HepG2 (cell line): Measurements from ENCODE around the gene ZNF584. TPM values are rescaled to one million over a fixed set of nuclear protein-coding genes. Genes with fewer than 3 reads are reported as not detected.

ENCODE experiments used
- ATRX ChIP-seq: sonication (generic); formaldehyde crosslinking; IDR thresholded peaks from 2 replicates; pipeline ENCODE4 v1.4.0; 2020; ENCODE audit warnings: missing genetic modification reagents, borderline replicate concordance
- NFE2L1 ChIP-seq: sonication (generic); formaldehyde crosslinking; IDR thresholded peaks from 2 replicates; pipeline ENCODE4 v1.4.0; 2020; ENCODE audit warnings: missing genetic modification reagents, mild to moderate bottlenecking, borderline replicate concordance
- PHF21A ChIP-seq: sonication (generic); formaldehyde crosslinking; IDR thresholded peaks from 2 replicates; pipeline ENCODE4 v1.5.0; 2020; ENCODE audit warnings: mild to moderate bottlenecking, missing genetic modification reagents
- PLRG1 ChIP-seq: fragments of 450-650 bp; conservative IDR thresholded peaks from 2 replicates; pipeline ENCODE4 v1.6.1; 2016
- POLR2G ChIP-seq: fragments of 200-400 bp; formaldehyde crosslinking; IDR thresholded peaks from 2 replicates; pipeline ENCODE4 v1.6.1; 2018; ENCODE audit warnings: mild to moderate bottlenecking, low read depth, low read length, moderate library complexity
- RXRA ChIP-seq: sonication (generic); formaldehyde crosslinking; IDR thresholded peaks from 2 replicates; pipeline ENCODE4 v1.5.1; 2020; ENCODE audit warnings: missing genetic modification reagents
- SIN3B ChIP-seq: fragments of 150-350 bp; IDR thresholded peaks from 2 replicates; pipeline ENCODE4 v1.6.1; 2014; ENCODE audit warnings: low read length
- SMARCE1 ChIP-seq: fragments of 450-650 bp; IDR thresholded peaks from 2 replicates; pipeline ENCODE4 v1.6.1; 2017; ENCODE audit warnings: borderline replicate concordance
- SNAPC2 ChIP-seq: sonication (generic); formaldehyde crosslinking; IDR thresholded peaks from 2 replicates; pipeline ENCODE4 v1.8.1; 2022; ENCODE audit warnings: mild to moderate bottlenecking, missing genetic modification reagents
- TEAD3 ChIP-seq: optimal IDR thresholded peaks from 2 replicates; pipeline ENCODE3; 2016; ENCODE audit warnings: borderline replicate concordance
- ZFY ChIP-seq: sonication (generic); formaldehyde crosslinking; IDR thresholded peaks from 2 replicates; pipeline ENCODE4 v1.4.0; 2020; ENCODE audit warnings: missing genetic modification reagents
- ZKSCAN8 ChIP-seq: IDR thresholded peaks from 2 replicates; pipeline ENCODE4 v1.6.1; 2016; ENCODE audit warnings: borderline replicate concordance, missing genetic modification reagents, missing compliant biosample characterization
- ZNF136 ChIP-seq: sonication (generic); formaldehyde crosslinking; IDR thresholded peaks from 2 replicates; pipeline ENCODE4 v1.8.1; 2022; ENCODE audit warnings: low read depth, mild to moderate bottlenecking, moderate library complexity, missing genetic modification reagents
- ZNF160 ChIP-seq: sonication (generic); formaldehyde crosslinking; IDR thresholded peaks from 2 replicates; pipeline ENCODE4 v1.8.0; 2022; ENCODE audit warnings: mild to moderate bottlenecking, inconsistent platforms, missing genetic modification reagents
- ZNF180 ChIP-seq: sonication (generic); formaldehyde crosslinking; IDR thresholded peaks from 2 replicates; pipeline ENCODE4 v1.4.0; 2020; ENCODE audit warnings: low read depth, missing genetic modification reagents, borderline replicate concordance
- ZNF333 ChIP-seq: sonication (generic); formaldehyde crosslinking; IDR thresholded peaks from 2 replicates; pipeline ENCODE4 v1.4.0; 2020; ENCODE audit warnings: mild to moderate bottlenecking, missing genetic modification reagents, borderline replicate concordance
- ZNF530 ChIP-seq: sonication (generic); formaldehyde crosslinking; IDR thresholded peaks from 2 replicates; pipeline ENCODE4 v1.5.0; 2020; ENCODE audit warnings: low read depth, mild to moderate bottlenecking, missing genetic modification reagents
- ZZZ3 ChIP-seq: sonication (generic); formaldehyde crosslinking; IDR thresholded peaks from 2 replicates; pipeline ENCODE4 v1.4.0; 2020; ENCODE audit warnings: missing genetic modification reagents, mild to moderate bottlenecking, borderline replicate concordance
- polyA plus RNA-seq, 8 experiments: library from polyadenylated mRNA; depleted of rRNA in 3 of 8; stranded (reverse) in 7 of 8; unstranded in 1 of 8; fragments of >200 nt; fragmentation: Illumina TruSeq in 4 of 8; extraction: Trizol in 4 of 8; gene quantifications; 2 replicates each; pipeline versions ENCODE4 v1.2.1 to v1.2.3, GENCODE V29; 2011 to 2016; ENCODE audit warnings: low read depth in 4 of 8, missing spikeins in 1 of 8, mixed read lengths in 1 of 8; ENCODE audit not compliant: insufficient read depth in 1 of 8
- total RNA-seq, 5 experiments: library from RNA; depleted of rRNA; stranded (reverse); fragments of >200 nt; fragmentation: Illumina TruSeq; extraction: Trizol; gene quantifications; 2 replicates each; pipeline ENCODE4 v1.2.3, GENCODE V29; 2016; ENCODE audit warnings: low read depth in 1 of 5
- TF ChIP-seq, protein P1 (sequence below): sonication (generic); formaldehyde crosslinking; IDR thresholded peaks from 2 replicates; pipeline ENCODE4 v1.8.1; 2022; ENCODE audit warnings: mild to moderate bottlenecking, missing genetic modification reagents
- TF ChIP-seq, protein P2 (sequence below): sonication (generic); formaldehyde crosslinking; IDR thresholded peaks from 2 replicates; pipeline ENCODE4 v1.5.1; 2020; ENCODE audit warnings: missing genetic modification reagents, mild to moderate bottlenecking, borderline replicate concordance
- TF ChIP-seq, protein P3 (sequence below): sonication (generic); formaldehyde crosslinking; IDR thresholded peaks from 2 replicates; pipeline ENCODE4 v1.4.0; 2020; ENCODE audit warnings: mild to moderate bottlenecking, missing genetic modification reagents
- TF ChIP-seq, protein P4 (sequence below): sonication (generic); formaldehyde crosslinking; IDR thresholded peaks from 2 replicates; pipeline ENCODE4 v1.8.1; 2023; ENCODE audit warnings: missing genetic modification reagents, inconsistent platforms, borderline replicate concordance

The ZNF584 gene
- total and polyA plus RNA-seq, 2 of the 13 experiments (the other 11 are each of a cell fraction or from before 2014, with no cell fraction given), result 2.4 to 7.0 TPM

DNA sequence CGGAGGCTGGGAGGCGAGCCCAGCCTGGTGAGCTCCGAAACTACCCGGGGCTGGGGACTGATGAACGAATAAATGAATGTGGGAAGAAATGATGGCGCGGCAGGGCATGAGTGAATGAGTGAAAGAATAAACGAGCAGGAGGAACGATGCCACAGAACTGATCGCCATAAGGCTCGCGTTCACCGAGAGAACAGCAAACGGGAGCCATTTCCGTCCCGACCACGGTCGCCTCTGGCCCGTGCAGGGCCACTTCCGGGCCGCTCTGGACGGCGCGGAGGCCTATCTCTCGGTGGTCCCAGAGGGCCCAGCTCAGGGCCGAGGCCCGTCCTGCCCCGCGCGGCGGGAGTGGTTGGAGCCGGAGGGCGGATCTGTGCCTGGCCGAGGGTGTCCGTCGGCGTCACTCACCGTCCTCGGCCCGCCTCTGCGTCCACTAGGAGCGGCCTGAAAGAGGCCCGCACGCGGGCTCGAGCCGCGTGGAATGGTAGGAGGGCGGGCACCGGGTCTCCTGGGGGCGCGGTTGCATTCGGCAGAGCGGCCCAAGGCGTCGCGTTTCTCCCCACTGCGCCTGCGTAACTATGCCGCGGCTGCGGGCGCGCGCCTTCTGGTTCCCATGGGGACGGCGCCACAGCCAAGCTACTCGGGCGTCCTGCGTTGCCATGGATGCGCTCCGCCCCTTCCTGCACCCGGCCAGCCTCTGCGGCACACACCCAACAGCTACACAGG, 46.0 kb upstream of the ZNF584 start, which contains the start of gene ZNF497 (continued):
- TF ChIP-seq ZZZ3 (peak; percentile 30; the same call in 1 of the 2 replicates), SMARCE1 (no peak), ZFY (CRISPR knock-in tag) (peak; percentile 99), ZKSCAN8 (CRISPR knock-in tag) (no peak), PHF21A (peak; percentile 73; the same call in 1 of the 2 replicates), PLRG1 (no peak), NFE2L1 (no peak), ZNF136 (CRISPR knock-in tag) (0 out of 2 replicates have a peak, but pooled peaks have one; percentile 23), ATRX (CRISPR knock-in tag) (no peak), ZNF333 (CRISPR knock-in tag) (peak; percentile 39), SIN3B (peak; percentile 51; the same call in 1 of the 2 replicates), ZNF160 (CRISPR knock-in tag) (peak; percentile 77; the same call in 1 of the 2 replicates), SNAPC2 (CRISPR knock-in tag) (no peak; the same call in 1 of the 2 replicates), TEAD3 (CRISPR knock-in tag) (peak; percentile 59), ZNF530 (CRISPR knock-in tag) (no peak), RXRA (peak; percentile 71), POLR2G (peak; percentile 93), ZNF180 (0 out of 2 replicates have a peak, but pooled peaks have one; percentile 65)
- TF ChIP-seq, protein P1, sequence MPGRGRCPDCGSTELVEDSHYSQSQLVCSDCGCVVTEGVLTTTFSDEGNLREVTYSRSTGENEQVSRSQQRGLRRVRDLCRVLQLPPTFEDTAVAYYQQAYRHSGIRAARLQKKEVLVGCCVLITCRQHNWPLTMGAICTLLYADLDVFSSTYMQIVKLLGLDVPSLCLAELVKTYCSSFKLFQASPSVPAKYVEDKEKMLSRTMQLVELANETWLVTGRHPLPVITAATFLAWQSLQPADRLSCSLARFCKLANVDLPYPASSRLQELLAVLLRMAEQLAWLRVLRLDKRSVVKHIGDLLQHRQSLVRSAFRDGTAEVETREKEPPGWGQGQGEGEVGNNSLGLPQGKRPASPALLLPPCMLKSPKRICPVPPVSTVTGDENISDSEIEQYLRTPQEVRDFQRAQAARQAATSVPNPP (CRISPR knock-in tag), result 0 out of 2 replicates have a peak, but pooled peaks have one; percentile 21
- TF ChIP-seq, protein P2, sequence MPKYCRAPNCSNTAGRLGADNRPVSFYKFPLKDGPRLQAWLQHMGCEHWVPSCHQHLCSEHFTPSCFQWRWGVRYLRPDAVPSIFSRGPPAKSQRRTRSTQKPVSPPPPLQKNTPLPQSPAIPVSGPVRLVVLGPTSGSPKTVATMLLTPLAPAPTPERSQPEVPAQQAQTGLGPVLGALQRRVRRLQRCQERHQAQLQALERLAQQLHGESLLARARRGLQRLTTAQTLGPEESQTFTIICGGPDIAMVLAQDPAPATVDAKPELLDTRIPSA (CRISPR knock-in tag), result no peak; the same call in 1 of the 2 replicates
- TF ChIP-seq, protein P3, sequence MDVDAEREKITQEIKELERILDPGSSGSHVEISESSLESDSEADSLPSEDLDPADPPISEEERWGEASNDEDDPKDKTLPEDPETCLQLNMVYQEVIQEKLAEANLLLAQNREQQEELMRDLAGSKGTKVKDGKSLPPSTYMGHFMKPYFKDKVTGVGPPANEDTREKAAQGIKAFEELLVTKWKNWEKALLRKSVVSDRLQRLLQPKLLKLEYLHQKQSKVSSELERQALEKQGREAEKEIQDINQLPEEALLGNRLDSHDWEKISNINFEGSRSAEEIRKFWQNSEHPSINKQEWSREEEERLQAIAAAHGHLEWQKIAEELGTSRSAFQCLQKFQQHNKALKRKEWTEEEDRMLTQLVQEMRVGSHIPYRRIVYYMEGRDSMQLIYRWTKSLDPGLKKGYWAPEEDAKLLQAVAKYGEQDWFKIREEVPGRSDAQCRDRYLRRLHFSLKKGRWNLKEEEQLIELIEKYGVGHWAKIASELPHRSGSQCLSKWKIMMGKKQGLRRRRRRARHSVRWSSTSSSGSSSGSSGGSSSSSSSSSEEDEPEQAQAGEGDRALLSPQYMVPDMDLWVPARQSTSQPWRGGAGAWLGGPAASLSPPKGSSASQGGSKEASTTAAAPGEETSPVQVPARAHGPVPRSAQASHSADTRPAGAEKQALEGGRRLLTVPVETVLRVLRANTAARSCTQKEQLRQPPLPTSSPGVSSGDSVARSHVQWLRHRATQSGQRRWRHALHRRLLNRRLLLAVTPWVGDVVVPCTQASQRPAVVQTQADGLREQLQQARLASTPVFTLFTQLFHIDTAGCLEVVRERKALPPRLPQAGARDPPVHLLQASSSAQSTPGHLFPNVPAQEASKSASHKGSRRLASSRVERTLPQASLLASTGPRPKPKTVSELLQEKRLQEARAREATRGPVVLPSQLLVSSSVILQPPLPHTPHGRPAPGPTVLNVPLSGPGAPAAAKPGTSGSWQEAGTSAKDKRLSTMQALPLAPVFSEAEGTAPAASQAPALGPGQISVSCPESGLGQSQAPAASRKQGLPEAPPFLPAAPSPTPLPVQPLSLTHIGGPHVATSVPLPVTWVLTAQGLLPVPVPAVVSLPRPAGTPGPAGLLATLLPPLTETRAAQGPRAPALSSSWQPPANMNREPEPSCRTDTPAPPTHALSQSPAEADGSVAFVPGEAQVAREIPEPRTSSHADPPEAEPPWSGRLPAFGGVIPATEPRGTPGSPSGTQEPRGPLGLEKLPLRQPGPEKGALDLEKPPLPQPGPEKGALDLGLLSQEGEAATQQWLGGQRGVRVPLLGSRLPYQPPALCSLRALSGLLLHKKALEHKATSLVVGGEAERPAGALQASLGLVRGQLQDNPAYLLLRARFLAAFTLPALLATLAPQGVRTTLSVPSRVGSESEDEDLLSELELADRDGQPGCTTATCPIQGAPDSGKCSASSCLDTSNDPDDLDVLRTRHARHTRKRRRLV (CRISPR knock-in tag), result peak; percentile 56; the same call in 1 of the 2 replicates
- TF ChIP-seq, protein P4, sequence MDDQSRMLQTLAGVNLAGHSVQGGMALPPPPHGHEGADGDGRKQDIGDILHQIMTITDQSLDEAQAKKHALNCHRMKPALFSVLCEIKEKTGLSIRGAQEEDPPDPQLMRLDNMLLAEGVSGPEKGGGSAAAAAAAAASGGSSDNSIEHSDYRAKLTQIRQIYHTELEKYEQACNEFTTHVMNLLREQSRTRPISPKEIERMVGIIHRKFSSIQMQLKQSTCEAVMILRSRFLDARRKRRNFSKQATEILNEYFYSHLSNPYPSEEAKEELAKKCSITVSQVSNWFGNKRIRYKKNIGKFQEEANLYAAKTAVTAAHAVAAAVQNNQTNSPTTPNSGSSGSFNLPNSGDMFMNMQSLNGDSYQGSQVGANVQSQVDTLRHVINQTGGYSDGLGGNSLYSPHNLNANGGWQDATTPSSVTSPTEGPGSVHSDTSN (CRISPR knock-in tag), result 0 out of 2 replicates have a peak, but pooled peaks have one; percentile 66
